HPDE6-E6E7 (cell line): ENCODE data around the gene PROSER2.
A peak's percentile ranks its signal among the peaks of the same experiment; 100 is the strongest.
"Not testable (repeated sequence)": the region's sequence is repeated elsewhere in the genome, so short reads cannot be mapped to it uniquely, and the experiment has no call there.

Experiments
- DNase-seq: peaks from one replicate; pipeline ENCODE4 v3.0.0; 2011; ENCODE audit warnings: missing footprints; ENCODE audit errors: extremely low spot score

PROSER2 gene

GRCh38 chr10:11885437-11886137 lies 62.4 kb downstream of the PROSER2 start:
- DNase-seq: no peak

GRCh38 chr10:11886138-11886474 lies 63.0 kb downstream of the PROSER2 start:
- no peak for DNase-seq

DNA sequence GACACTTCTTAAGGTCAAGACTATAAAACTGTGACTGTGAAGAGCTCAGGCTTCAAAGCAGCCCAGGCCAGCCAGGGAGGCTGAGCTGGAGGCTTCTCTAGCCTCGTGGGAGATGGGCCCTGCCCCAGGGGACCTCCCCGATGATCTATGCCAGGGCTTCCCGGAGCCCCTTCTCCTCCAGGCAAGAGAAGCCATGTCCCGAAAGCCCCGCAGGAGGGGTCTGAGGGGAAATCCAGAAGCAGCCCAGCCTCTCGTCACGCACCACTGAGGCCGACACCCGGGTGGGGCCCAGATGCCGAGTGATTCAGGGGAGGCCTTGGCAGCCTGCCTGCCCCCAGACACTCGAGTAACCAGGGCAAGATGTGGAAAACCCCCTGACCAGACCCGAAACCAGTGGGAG lies 63.7 kb downstream of the PROSER2 start:
- no peak for DNase-seq

DNA sequence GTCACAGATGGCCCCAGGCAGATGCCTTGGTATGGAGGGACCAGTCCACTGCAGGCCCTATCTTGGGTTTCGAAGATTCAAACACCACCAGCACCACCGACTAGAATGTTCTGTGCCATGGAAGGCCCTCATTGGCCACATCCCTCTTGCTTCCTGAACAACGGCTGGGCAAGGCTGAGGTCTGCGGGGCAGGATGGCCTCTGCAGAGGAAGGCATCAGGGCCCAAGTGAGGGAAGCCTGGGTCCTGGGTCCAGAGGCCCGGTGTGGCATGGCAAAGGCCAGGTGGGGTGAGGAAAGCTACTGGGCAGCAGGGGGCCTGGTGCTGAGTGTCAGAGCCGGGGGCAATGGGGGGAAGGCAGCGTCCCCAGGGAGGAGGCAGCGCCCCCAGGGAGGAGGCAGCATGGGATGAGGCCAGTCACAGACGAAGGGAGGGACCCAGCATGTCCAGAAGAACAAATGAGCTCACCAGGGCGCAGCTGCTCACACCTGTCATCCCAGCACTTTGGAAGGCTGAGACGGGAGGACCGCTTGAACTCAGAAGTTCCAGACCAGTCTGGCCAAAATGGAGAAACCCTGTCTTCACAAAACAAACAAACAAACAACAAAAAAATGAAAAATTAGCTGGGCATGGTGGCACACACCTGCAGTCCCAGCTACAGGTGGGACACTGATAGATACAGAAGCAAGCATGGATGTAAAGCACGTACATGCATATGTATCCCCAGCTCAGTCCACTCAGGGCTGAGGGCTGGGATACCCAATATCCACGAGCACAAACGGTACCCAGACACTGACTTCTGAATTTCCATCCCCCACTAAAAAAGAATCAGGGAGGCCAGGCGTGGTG lies 64.4 kb downstream of the PROSER2 start:
- DNase-seq: no peak

DNA sequence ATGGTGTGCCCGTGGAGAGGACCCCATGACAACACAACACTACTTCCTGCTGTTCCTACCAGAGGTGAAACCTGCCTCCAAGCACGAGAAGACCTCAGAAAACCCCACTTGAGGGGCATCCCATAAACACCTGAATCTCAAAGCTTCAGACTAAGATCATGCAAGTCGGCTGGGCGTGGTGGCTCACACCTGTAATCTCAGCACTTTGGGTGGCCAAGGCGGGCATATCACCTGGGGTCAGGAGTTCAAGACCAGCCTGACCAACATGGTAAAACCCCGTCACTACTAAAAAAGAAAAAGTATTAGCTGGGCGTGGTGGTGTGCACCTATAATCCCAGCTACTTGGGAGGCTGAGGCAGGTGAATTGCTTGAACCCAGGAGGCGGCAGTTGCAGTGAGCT lies 66.1 kb downstream of the PROSER2 start:
- DNase-seq: not testable (repeated sequence)

GRCh38 chr10:11891776-11892486 lies 68.8 kb downstream of the PROSER2 start:
- no peak for DNase-seq

GRCh38 chr10:11893749-11894278 lies 70.7 kb downstream of the PROSER2 start:
- DNase-seq: no peak

DNA sequence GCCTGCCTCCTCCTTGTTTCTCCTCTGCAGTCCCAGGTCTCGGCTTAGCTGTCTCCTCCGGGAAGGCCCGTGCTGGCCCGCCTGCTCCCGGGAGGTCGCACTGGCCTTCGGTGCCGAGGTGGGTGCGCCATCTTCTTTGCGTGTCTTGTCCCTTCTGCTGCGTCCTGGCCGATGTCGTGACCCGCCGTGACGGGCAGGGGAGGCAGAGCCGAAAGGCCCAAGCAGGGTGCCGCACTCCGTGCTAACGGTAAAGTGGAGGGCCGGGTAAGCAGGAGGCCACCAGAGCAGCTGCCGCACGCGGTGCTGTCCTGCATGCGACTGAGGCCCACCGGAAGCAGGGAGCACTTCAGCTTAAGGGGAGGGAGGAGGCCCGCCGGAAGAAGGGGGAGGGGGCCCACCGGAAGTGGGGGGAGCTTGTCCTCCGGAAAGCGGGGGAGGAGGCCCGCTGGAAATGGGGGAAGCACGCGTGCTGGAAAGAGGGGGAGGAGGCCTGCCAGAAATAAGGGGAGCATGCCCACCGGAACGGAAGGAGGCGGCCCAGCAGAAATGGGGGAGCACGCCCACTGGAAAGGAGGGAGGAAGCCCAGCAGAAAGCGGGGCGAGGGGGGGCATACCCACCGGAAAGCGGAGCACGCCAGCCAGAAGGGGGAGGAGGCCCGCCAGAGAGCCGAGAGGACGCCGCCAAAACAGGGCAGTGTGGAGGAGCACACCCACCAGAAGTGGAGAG lies 71.4 kb downstream of the PROSER2 start:
- DNase-seq: no peak

GRCh38 chr10:11895108-11895466 lies 71.9 kb downstream of the PROSER2 start:
- DNase-seq: no peak

- DNase-seq: no peak
Measured at GRCh38 chr10:11895598-11895997, 72.4 kb downstream of the PROSER2 start.

GRCh38 chr10:11896549-11897200 lies 73.5 kb downstream of the PROSER2 start:
- DNase-seq: no peak

- DNase-seq: no peak
Measured at GRCh38 chr10:11898033-11898371, 74.8 kb downstream of the PROSER2 start.

DNA sequence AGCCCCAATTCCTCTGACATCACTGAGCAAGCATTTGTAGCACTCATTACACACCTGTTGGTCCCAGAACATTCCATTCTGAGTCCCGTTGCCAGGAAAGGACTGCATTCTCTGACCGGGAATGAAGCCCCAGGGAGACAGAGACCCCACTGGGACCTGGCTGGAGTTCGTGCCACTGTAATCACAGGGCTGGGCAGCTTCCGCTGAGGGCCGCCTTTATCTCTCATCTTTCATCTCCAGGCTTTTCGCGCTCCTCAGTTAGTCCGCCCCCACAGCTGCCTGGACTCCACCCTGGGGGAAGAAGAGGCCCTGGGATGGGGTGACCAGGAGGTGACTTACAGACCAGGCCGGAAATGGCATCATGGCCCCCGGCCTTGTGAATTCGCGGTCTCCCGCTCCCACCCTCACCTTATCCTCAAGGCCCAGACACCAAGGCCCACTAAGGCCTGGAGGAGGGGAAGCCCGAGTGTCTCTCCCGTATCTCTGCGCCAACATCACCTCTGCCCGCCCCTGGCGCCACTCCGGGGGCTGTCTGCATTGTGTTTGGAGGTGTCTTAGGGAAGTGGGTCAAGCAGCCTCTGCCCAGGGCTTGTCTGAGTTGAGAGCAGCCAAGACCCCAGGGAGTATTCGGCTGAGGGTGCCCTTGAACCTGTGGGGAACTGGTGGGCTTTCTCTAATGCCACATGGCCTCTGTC lies 75.4 kb downstream of the PROSER2 start:
- DNase-seq: peak; percentile 41

GRCh38 chr10:11899067-11899876 lies 76.1 kb downstream of the PROSER2 start:
- no peak for DNase-seq

- no peak for DNase-seq
Measured at GRCh38 chr10:11901036-11901301, 77.8 kb downstream of the PROSER2 start.

DNA sequence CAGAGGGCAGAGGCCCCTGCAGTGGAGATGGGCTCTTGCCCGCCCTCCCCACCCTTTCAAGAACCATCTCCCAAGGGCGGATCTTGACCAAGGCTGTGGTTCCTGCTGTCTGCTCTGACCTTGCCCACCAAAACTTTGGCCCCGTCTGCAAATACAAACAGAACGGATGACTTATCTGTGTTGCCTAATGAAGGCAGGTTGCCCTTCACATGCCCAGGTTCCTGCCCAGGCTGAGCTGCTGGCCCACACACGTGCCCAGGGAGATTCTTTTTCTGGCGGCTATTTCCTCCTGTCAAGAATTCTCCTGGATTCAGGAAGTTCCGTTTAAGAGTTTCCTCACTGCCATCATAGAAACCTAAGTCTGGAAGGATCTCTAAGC lies 78.3 kb downstream of the PROSER2 start:
- DNase-seq: no peak

DNA sequence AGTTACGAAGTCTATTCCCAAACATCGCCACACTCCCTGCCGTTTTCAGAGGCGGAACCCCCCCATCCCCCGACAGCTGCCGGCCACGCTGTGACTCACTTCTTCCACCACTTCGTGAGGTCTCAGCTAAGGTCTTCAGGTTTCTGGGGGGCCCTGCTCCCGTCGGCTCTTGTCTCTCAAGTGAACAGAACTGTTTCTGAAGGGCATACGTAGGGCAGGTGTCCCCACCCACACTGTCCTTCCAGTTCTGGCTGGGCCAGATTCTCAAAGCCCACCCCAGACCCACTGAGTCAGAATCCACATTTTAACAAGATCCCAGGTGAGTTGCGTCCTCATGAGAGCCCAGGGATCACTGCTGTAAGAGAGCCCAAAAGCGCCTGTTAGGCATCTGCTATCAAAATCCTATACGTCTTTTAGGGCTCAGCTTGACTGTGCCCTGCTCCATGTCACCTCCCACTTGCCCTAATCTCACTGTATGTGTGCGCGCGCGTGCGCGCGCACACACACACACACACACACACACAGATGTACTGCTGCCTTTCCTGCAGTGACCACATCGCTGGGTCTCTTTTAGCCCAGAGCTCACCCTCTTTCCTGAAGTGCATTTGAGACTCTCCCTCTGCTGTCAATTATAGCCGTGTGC lies 78.8 kb downstream of the PROSER2 start:
- DNase-seq: no peak

- no peak for DNase-seq
Measured at GRCh38 chr10:11902646-11903045, 79.5 kb downstream of the PROSER2 start.

GRCh38 chr10:11906714-11907113 lies 83.6 kb downstream of the PROSER2 start:
- DNase-seq: no peak

DNA sequence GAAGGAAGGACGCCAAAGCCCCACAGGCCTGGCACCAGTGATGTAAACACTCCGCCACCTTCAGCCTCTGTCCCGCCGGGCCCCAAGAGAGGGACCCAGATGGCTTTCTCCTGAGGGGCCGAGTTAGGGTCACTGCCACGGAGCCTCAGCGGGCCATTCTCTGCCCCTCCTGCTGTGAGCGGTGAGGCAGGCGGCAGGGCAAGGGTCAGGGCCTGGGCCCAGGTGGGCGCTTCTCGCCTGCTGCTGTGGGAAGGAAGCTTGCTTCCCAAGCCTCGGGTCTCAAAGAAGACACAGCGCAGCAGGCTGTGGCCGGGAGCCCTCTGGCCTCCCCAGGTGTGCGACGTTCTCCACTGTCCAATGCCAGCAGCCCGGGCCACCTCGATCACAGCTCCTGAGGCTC lies 84.8 kb downstream of the PROSER2 start:
- no peak for DNase-seq
